PC-9 (cell line): ENCODE results near the gene DDX49.

Experiments used
- CTCF ChIP-seq: fragments of 200-600 bp; sonication (generic); conservative IDR thresholded peaks from 2 replicates; pipeline ENCODE4 v1.6.1; 2017; ENCODE audit warnings: mixed run types, antibody characterized with exemption, mild to moderate bottlenecking, moderate library complexity
- EZH2 ChIP-seq: fragments of 200-600 bp; sonication (generic); IDR thresholded peaks from 2 replicates; pipeline ENCODE4 v1.8.0; 2017; ENCODE audit warnings: antibody characterized with exemption, low read depth

GRCh38 chr19:18939163-18939562 is 19.6 kb downstream of the DDX49 start:
- TF ChIP-seq CTCF, result no peak
- no peak for TF ChIP-seq EZH2
